Measurements from ENCODE around the gene AK9.
"Not testable (repeated sequence)": the region's sequence is repeated elsewhere in the genome, so short reads cannot be mapped to it uniquely, and the experiment has no call there.

AK9 gene

DNA sequence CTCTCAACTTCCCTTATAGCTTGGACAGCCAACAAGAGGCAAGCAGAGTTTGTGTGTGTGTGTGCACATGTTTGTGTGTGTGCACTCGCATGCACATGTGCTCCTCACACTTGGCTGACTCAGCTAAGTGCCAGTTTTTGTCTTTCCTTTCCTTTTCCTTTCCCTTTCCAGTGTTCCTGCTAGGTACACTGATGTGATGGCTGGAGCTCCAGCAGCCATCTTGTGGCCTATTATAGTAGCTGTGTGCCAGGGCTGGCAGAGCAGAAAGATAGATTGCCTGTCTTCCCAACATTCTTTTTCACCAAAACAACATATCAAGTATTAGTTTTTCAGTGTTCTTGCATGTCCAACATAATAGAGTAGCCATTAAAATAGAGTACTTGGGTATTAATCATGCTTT, 79.5 kb downstream of the AK9 start:
- DNase-seq, result no peak

DNA sequence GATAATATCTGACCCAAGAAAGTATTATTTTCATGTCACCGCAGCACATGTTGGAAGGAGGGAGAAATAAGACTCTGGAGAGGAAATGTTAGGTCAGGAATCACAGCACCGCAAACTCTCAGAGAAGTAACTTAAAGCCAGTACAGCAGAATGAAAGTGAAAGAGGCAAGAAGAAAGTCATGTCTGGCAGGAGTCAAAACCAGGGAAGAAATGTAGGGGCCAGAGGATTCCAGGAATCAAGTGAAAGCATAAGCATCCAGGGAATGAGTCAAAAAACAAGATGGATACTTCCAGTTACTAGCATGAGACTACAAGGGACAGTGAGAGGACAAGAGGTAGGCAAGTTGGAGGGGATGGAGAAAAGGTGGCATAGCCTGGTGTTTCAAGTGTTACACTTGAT, 80.4 kb downstream of the AK9 start:
- DNase-seq, result no peak

DNA sequence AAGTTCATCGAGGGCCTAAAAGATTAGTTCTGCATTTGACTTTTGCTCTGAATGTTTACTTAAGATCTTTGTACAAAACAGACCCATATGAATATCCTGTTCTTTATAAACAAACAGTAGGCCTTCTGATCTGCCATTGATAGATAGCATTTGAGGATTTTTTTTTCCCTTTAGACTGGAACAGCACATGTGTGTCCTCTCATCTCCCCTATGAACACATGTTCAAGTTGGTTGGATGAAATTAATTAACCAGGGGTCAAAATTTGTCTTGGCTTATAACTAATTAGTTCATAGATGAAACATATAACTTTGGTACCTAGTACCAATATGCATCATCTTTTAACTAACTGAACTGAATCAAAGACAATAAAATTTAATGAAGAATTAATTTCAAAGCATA, 81.3 kb downstream of the AK9 start:
- DNase-seq, result no peak

DNA sequence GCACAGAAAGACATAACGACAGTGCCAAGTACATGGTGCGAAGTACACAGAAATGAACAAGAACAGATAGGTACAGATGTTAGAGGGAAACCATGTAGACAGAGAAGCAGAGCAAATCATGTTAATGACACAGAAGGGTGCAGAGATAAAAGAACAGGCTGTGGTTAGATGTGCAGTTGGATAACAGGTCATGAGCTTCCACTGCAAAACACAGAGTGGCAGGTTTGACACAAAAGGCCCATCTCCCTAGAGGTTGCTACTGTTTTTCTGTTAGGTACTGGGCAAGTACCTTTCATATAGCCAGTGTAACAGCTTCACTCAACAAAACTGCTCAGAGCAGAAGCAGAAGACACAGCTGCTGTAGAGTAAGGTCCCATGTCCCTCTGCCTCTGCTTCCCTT, 84.6 kb downstream of the AK9 start:
- no peak for DNase-seq

DNA sequence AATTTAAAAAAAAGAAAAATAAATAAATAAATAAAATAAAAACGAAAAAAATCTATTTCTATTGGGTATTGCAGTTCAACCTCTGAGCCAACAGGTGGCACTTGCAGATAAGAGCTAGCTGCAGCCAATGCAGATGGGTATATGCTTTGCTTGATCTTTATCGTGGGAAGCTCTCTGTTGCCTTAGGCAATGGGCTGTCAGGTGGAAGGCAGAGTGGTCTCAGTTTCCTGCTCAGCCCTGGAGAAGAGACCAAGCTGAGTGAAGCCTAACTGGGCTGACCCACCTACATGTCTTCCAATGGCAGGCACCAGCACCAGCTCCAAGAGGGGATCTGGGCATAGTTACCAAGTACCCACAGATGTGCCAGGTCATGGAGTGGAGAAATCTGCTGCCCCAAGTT, 95.0 kb downstream of the AK9 start:
- DNase-seq, result peak; percentile 9

DNA sequence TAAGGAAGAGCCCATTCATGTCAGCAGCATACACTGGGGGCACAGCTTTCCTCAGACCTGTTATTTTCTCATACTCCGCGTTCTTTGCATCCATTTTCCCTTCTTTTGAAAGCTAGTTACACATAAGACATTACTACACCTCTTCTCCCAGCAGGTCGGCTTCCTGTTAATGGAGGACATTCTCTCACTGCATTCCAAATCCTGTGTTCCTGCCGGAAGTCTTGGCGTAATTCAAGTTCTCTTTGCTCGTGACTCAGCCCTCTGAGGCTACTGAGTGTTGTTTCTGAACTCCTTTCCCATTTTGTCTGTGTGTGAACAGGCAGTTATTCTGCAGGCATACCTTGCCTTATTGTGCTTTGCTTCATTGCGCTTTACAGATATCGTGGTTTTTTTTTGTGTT, 110.5 kb downstream of the AK9 start:
- DNase-seq, result no peak

DNA sequence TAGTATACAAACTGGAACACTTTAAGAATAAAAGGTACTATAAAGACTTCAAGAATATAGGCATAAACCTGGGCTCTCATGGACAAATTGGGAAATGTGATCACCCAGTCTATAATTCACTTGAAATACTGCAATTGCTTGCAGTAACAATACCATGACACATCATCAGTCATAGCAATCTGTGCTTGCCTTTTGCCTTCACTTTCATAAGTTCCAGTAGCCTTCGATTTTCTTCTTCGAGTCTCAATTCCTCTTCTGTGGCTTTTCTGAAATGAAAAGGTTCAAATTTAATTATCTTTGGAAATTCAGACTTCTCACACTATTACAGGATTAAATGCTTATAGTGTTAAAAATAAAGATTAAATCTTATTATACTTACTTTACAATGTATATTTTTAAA, 111.6 kb downstream of the AK9 start:
- no peak for DNase-seq

DNA sequence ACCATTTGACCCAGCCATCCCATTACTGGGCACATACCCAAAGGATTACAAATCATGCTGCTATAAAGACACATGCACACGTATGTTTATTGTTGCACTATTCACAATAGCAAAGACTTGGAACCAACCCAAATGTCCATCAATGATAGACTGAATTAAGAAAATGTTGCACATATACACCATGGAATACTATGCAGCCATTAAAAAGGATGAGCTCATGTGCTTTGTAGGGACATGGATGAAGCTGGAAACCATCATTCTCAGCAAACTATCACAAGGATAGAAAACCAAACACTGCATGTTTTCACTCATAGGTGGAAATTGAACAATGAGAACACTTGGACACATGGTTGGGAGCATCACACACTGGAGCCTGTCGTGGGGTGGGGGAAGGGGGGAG, 121.1 kb downstream of the AK9 start:
- DNase-seq, result not testable (repeated sequence)

DNA sequence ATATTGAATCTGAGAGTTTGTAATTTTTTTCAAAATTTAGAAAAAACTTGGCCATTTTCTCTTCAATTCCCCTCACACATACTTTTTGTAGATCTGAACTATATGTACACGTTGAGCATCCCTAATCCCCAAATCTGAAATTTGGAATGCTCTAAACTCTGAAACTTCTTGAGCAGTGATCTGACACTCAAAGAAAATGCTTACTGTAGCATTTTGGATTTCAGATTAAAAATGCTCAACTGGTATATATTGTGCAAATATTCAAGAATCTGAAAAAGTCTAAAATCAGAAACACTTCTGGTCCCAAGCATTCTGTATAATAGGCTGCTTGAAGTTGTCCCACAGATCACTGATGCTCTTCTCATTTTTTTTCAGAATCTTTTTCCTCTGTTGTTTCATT, 129.2 kb downstream of the AK9 start:
- no peak for DNase-seq

DNA sequence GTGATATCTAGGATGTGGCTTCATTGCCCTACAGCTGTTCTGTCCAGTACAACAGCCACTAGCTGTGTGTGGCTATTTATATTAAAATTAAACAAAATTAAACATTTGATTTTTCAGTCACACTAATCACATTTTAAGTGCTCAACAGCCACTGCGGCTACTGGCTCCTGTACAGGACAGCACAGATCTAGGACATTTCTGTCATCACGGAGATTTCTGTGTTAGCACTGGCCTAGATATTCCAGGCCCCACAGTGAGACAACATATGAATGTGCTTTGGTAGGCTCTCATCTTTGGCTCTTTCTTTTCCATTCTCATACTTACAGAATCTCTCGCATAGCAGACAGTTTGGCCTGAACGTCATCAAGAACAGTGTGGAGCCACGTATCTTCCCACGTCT, 159.6 kb downstream of the AK9 start:
- DNase-seq, result no peak

DNA sequence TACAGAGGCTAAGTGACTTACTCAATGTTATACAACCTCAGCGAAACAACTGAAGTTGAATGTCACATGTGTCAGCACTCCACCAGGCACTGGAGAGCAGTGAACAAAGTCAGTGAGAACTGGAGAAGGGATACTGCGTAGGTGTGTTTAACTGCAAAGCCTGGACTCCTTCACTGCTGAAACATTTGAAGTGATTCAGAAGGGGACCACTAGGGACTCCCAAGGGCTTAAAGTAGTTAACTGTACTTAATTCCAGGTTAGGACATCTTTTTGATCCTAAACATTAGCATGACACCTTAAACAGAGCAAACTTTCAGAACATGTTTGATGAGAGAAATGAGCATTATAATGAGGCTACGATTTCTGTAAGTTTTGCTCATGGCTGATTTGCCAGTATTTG, 163.0 kb downstream of the AK9 start:
- no peak for DNase-seq

DNA sequence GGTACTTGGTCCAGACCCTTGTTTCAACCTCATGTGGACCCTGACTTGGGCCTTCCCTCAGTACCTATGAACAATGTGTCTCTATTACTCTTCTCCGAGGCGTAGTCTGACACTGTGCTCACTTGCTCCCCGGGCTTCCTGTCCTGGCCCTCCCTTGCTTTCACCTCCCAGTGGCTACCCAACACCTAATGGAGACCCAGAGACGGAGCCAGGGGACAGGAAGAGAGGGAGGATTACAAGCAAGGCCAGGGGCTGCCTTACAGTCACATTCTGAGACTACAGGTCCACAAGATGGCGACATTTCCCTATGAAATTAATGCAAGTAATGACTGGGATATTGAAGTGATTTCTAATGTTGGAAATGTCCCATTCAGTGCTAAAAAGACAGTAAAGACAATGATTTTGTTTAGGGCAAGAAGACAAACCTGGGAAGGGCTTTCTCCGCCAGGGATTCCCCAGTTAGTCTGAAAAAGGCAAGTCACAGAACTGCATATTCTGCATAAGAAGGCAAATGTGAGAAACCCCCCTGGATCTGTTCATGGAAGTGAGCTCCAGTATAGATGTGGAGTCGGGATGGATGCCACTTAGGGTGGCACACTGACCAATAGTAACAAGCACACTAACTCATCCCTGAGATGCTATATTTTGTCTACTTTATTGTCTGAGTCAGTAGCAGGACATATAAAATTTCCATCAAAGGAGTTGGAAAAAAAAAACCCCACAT, 163.9 kb downstream of the AK9 start:
- peak; percentile 34 for DNase-seq

DNA sequence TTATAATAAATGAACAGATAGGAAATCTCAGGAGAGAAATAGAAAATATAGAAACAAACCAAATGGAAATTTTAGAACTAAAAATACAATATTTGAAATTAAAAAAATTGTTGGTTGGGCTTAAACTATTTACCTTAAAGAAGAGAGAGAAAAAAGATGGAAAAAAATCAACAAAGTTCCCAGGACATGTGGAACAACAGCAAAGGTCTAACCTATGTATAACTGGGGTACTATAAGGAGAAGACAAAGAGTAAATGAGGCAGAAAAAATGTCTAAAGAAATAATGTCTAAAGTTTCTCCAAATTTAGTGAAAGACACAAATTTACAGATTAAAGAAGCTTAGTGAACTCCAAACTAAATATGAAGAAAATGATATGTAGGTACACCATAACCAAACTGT, 166.9 kb downstream of the AK9 start:
- no peak for DNase-seq

DNA sequence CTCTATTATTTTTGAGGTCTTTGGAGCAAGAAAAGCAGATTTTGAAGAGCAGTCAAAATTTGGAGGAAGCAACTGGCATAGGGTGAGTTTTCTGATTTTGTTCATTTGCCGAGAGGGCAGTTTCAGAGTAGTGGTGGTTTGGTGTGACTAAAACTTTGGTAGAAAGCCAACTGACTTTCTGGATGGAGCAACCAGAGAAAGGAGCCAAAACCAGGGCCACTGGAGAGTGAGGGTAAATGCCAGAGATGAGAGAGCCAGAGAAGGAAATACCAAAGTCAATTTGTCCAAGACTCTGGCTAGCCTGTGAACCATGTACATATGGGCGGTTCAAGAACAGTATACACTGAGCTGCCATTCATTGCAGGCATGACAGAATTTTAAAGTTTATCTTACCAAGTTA, 167.5 kb downstream of the AK9 start:
- DNase-seq, result no peak

DNA sequence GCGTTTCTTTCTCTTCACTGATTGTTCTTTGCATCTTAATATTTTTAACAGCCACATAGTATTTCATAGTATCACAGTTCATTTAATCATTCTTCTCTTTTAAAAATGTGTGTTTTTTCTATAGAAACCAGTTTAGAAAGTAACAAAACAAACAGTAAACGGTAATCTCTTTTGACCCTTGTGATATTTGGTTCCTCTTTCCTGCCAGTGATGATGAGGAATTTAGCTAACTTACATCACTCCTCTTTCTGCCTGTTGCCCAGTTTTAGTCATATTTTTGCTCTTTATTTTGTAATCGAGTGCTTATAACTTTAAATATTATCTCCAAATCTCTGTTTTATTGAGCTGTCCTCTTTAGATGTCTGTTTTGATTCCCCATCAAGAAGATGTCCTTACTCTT, 169.9 kb downstream of the AK9 start:
- no peak for DNase-seq

DNA sequence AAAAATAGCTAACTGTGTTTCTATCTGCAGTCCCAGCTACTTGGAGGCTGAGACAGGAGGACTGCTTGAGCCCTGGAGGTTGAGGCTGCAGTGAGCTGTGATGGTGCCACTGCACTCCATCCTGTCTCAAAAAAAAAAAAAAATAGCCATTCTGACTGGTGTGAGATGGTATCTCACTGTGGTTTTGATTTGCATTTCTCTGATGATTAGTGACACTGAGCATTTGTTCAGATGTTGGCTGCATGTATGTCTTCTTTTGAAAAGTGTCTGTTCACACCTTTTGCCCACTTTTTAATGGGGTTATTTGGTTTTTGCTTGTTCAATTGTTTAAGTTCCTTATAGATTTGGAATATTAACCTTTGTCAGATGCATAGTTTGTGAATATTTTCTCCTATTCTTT, 171.4 kb downstream of the AK9 start:
- DNase-seq, result not testable (repeated sequence)

DNA sequence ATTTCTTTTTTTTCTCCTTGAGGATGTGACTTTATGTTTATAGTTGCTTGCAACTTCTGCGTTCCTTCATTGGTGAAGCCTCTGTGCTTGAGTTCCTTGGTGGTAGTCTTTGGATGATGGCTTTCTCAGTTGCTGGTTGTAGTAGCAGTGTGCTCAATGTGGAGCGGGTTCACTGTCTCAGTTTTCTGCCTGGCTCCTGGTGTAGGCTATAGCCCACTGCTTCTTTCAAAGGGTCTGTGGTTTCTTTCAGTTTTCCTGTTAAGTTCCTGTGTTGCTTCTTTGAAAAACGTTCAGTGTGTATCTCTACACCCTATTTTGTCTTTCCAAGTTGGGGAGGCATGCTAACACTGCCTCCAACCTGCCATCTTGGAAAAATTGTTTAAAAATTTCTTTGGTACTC, 174.1 kb downstream of the AK9 start:
- no peak for DNase-seq

DNA sequence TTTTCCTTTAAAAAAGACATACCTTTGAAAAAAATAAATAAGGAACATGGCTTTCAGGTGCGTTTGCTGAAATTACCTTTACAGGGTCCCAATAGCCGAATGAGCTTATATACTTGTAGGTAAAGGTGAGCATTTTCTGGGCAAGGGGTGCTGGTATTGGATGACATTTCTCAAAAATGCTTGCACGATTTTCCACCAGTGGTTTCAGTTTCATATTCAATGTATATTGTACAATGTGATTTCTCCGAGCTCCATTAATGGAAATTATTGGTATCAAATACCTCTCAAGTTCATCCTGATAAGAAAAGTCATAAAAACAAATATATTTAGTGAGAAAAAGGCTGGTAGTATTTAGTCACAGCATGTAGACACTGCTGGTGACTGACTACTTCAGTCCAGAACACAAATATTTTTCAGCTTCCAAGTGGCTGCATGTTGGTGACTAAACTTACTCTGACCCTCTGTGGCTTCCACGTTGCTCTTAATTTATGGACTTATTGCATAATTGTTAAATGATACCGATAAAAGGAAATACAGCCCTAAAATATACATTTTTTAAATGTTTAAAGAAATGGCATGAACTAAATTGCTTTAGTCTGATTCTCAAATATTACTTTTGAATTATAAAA, 175.1 kb downstream of the AK9 start:
- no peak for DNase-seq

DNA sequence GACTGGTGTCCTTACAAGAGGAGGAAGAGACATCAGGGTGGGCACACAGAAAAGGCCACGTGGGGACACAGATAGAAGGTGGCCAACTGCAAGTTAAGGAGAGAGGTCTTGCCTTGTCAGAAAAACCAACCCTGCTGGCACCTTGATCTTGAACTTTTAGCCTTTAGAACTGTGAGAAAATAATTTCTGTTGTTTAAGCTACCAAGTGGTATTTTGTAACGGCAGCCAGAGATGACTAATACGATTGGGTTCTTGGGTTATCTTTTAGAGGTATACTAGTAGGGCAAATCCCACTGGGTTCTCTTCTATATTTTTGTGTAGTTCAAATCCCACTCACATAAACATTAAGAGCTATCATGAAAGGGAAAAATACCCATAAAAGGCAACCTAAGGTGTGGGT, 176.1 kb downstream of the AK9 start:
- DNase-seq, result no peak

DNA sequence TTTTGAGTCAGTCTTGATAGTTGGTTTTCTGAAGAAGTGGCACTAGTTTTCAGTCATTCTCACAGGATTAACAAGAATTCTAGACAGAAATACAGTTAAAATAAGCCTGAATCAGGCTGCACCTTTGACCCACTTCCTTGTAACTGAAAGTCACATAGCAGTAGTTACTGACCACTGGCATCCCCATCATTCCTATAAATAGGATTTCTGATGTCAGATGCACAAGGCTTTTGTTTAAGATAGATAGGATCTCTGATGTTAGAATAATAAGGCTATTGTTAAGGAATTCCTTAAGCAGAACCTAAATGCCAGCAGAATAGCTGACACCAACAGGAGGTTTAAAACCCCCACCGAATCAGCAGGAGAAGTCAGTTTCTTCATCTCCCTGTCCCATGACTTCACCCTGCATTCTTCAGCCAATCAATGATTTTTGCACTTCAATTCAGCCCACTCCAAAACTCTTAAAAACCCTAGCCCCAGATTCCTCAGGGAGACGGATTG, 177.4 kb downstream of the AK9 start:
- DNase-seq, result no peak

DNA sequence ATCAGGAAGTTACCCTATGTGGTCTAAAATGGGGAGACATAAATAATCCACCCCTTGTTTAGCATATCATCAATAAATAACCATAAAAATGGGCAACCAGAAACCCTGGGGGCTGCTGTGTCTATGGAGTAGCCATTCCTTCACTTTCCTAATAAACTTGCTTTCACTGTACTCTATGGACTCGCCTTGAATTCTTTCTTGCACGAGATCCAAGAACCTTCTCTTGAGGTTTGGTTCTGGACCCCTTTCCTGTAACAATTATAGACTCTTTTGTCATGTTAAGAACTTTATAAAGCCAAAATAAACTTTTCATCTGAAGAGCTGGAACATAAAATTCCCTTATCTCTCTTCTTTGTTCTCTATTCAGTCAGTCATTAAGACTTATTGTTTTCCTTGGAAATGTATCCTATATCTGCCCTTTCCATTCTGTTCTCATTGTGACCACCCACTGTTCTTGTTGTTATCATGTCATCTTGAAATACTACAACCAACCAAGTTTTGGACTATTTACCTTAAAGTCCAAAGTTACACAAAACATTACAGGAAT, 178.7 kb downstream of the AK9 start:
- DNase-seq, result no peak

DNA sequence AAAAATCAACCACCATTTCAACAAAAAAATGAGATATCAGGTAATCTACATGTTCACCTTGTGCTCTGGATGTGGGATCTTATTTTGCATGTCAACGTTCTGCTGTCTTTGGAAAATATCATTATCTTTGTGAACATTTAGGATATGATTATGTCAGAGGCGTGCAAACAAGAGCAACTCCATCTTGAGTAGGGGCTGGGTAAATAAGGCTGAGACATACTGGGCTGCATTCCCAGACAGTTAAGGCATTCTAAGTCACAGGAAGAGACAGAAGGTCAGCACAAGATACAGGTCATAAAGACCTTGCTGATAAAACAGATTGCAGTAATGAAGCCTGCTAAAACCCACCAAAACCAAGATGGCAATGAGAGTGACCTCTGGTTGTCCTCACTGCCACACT, 179.2 kb downstream of the AK9 start:
- no peak for DNase-seq

DNA sequence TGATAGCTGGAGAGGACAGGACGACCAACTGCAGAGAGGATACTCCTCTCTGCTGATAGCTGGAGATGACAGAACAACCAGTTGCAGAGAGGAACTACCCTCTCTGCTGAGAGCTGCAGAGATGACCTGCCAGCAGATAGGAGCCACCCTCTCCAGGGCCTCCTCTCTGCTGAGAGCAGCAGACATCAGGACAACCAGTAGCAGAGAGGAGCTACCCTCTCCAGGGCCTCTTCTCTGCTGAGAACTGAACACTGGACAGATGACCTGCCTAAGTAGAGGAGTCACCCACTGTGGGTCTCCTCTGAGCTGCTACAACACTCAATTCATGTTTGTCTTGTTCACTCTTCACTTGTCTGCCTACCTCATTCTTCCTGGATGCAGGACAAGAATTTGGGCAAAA, 180.6 kb downstream of the AK9 start:
- DNase-seq, result no peak

DNA sequence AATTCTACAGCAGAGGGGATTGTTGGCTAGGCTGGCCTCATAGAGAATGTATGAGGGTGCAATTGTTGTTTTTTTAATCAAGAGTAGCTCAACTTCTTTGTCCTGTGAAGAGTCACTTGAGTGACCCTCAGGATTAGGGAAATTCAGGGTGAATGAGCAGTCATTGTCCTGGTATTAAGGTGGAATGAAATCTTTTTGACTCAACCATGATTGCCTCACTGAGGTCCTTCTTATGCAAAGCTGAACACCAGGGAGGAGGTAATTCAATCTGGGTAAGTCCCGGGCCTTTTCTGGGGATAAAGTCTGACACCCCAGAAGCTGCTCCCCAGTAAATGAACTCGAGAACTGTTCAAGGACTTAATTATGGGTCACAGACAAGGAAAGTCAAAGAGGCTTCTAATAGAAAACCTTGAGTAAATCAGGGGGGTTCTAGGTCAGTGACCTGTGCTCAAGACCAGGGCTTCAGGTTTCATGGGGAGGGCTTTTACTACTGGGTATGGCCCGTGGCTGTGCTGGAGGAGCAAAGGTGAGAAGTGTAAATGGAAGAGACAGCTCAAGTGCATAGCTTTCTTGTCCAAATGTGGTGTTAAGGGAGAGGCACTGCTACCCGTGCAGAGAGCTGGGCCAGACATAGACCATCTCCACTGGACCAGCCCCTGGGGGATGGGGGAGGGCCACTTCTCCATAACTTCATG, 182.7 kb downstream of the AK9 start:
- no peak for DNase-seq

Measured in stimulated activated CD4-positive, alpha-beta T cell treated with anti-CD3 and anti-CD28 coated beads, Interleukin-1b, Interleukin-23, amount 100 ng/mL, for 48 hours (primary cell).